Endothelial cell of umbilical vein (primary cell): ENCODE measurements around the gene USP4. TPM values are rescaled to one million over a fixed set of nuclear protein-coding genes. Genes with fewer than 3 reads are reported as not detected.

Experiments used
- BruUV-seq: library from RNA; stranded (reverse); fragments of 400-500 nt; replicated peaks from 2 replicates; lab custom pipeline; 2021; lab: Mats Ljungman, UMichigan
- CTCF ChIA-PET: fragments of 300-600, 350-600 bp; sonication (Branson Sonifier 250); formaldehyde crosslinking; loops from one replicate; lab custom pipeline; 2021; ENCODE audit warnings: antibody characterized with exemption, inconsistent platforms; lab: Charles Lee
- POLR2A ChIA-PET: fragments of 300-600, 350-600 bp; sonication (Branson Sonifier 250); formaldehyde crosslinking; loops from one replicate; lab custom pipeline; 2021; ENCODE audit warnings: antibody characterized with exemption, inconsistent platforms; lab: Charles Lee
- DNase-seq: peaks from one replicate; pipeline ENCODE4 v3.0.0-alpha.2; 2011; ENCODE audit warnings: low read depth, low spot score
- FAIRE-seq: peaks from 2 replicates; lab custom pipeline; 2011; peaks lifted over from hg19 to GRCh38; lab: Jason Lieb, UNC
- H2AFZ ChIP-seq: 2 replicates; pipeline ENCODE4 v1.6.0; 2012; ENCODE audit warnings: low read depth, low read length, control low read depth, inconsistent platforms
- H3K27ac ChIP-seq: 2 replicates; pipeline ENCODE4 v1.5.1; 2011; ENCODE audit warnings: low read depth, mild to moderate bottlenecking, control low read depth, low read length, moderate library complexity; ENCODE audit not compliant: insufficient read depth
- H3K27me3 ChIP-seq, 2 experiments: 2 replicates each; pipeline versions ENCODE4 v1.6.0 to v1.6.1; 2011; ENCODE audit warnings: low read length in 2 of 2, mixed read lengths in 1 of 2; ENCODE audit not compliant: control insufficient read depth in 2 of 2, insufficient read depth in 2 of 2
- H3K36me3 ChIP-seq, 2 experiments: 2 replicates in 1 of 2; 3 replicates in 1 of 2; pipeline ENCODE4 v1.5.1; 2011; ENCODE audit warnings: low read length in 2 of 2, mild to moderate bottlenecking in 1 of 2, moderate library complexity in 1 of 2; ENCODE audit not compliant: control insufficient read depth in 2 of 2, insufficient read depth in 2 of 2; ENCODE audit errors: extremely low read depth in 1 of 2
- H3K4me1 ChIP-seq: 3 replicates; pipeline ENCODE4 v1.5.1; 2011; ENCODE audit warnings: mild to moderate bottlenecking, low read length; ENCODE audit not compliant: control insufficient read depth, insufficient read depth; ENCODE audit errors: extremely low read depth
- H3K4me2 ChIP-seq: 2 replicates; pipeline ENCODE4 v1.6.1; 2011; ENCODE audit warnings: low read length, control low read depth, mixed read lengths; ENCODE audit not compliant: insufficient read depth
- H3K4me3 ChIP-seq, 3 experiments: fragments of 200-600 bp in 1 of 3; sonication (generic), shearing (Covaris generic) in 1 of 3; replicated peaks in 1 of 3; 2 replicates each; pipeline ENCODE4 v1.5.1; 2011 to 2016; ENCODE audit warnings: control low read depth in 3 of 3, low read length in 3 of 3, mild to moderate bottlenecking in 2 of 3, inconsistent platforms in 1 of 3, low read depth in 1 of 3, moderate library complexity in 1 of 3; ENCODE audit not compliant: insufficient read depth in 1 of 3
- H3K79me2 ChIP-seq: 2 replicates; pipeline ENCODE4 v1.6.0; 2012; ENCODE audit warnings: low read length, inconsistent platforms; ENCODE audit not compliant: control insufficient read depth, insufficient read depth
- H3K9ac ChIP-seq: replicated peaks from 2 replicates; pipeline ENCODE3; 2011; ENCODE audit warnings: low read length, control low read depth; ENCODE audit not compliant: insufficient read depth; ENCODE audit errors: extremely low read depth
- H3K9me1 ChIP-seq: replicated peaks from 3 replicates; pipeline ENCODE4 v1.6.0; 2011; ENCODE audit warnings: mild to moderate bottlenecking, low read length; ENCODE audit not compliant: control insufficient read depth, insufficient read depth; ENCODE audit errors: extremely low read depth
- H3K9me3 ChIP-seq: replicated peaks from 2 replicates; pipeline ENCODE4 v1.5.1; 2012; ENCODE audit warnings: low read length, inconsistent platforms; ENCODE audit not compliant: control insufficient read depth, insufficient read depth
- H4K20me1 ChIP-seq: replicated peaks from 2 replicates; pipeline ENCODE3; 2011; ENCODE audit warnings: mild to moderate bottlenecking, low read length; ENCODE audit not compliant: control insufficient read depth, insufficient read depth; ENCODE audit errors: extremely low read depth
- EZH2 ChIP-seq: IDR thresholded peaks from 2 replicates; pipeline ENCODE4 v1.6.1; 2012; ENCODE audit warnings: borderline replicate concordance, low read depth, mild to moderate bottlenecking, moderate library complexity, low read length, inconsistent platforms; ENCODE audit not compliant: severe bottlenecking
- FOS ChIP-seq: IDR thresholded peaks from 2 replicates; pipeline ENCODE4 v1.6.1; 2011; ENCODE audit warnings: mild to moderate bottlenecking, low read length, moderate library complexity, borderline replicate concordance; ENCODE audit not compliant: insufficient read depth
- GATA2 ChIP-seq: IDR thresholded peaks from 2 replicates; pipeline ENCODE4 v1.7.0; 2011; ENCODE audit warnings: low read depth, mild to moderate bottlenecking, moderate library complexity, mixed read lengths, low read length; ENCODE audit not compliant: insufficient read length, insufficient read depth
- JUN ChIP-seq: IDR thresholded peaks from 2 replicates; pipeline ENCODE4 v1.6.1; 2011; ENCODE audit warnings: borderline replicate concordance, low read depth; ENCODE audit not compliant: insufficient read length, insufficient read depth
- MYC ChIP-seq: IDR thresholded peaks from one replicate; pipeline ENCODE4 v1.6.1; 2011; ENCODE audit warnings: mild to moderate bottlenecking, low read depth, low read length
- POLR2A ChIP-seq: IDR thresholded peaks from 2 replicates; pipeline ENCODE4 v1.6.1; 2012; ENCODE audit warnings: low read depth, mild to moderate bottlenecking, control low read depth, low read length
- POLR2AphosphoS5 ChIP-seq: IDR thresholded peaks from 2 replicates; pipeline ENCODE4 v1.6.1; 2012; ENCODE audit warnings: low read depth, mild to moderate bottlenecking, control low read depth, low read length, moderate library complexity; ENCODE audit not compliant: insufficient read depth
- dilution Hi-C: fragments of 300-500 bp; cut with MboI; formaldehyde crosslinking; loops from one replicate; pipeline ENCODE4 v1.15.0; 2019; ENCODE audit warnings: low sequenced_read_pairs; ENCODE audit not compliant: extremely low pct_ligation_motif_present
- intact Hi-C: fragments of 100-400 bp; cut with micrococcal nuclease; formaldehyde crosslinking; loops from one replicate; pipeline ENCODE4 v1.10.0; 2022
- polyA plus RNA-seq, 4 experiments: library from polyadenylated mRNA; depleted of rRNA in 3 of 4; stranded (reverse) in 3 of 4; unstranded in 1 of 4; fragments of >200 nt; gene quantifications; 2 replicates each; pipeline versions ENCODE4 v1.2.1 to v1.2.3, GENCODE V29; 2011 to 2012; ENCODE audit warnings: missing spikeins in 1 of 4
- total RNA-seq: library from RNA; stranded (reverse); gene quantifications from 2 replicates; pipeline ENCODE4 v1.2.3, GENCODE V29; 2021
- TF ChIP-seq, protein P1 (sequence below): IDR thresholded peaks from 2 replicates; pipeline ENCODE4 v1.6.1; 2011; ENCODE audit not compliant: insufficient read depth, insufficient read length
- TF ChIP-seq, protein P2 (sequence below), 2 donors: IDR thresholded peaks; 1 replicate in 1 of 2; 2 replicates in 1 of 2; pipeline ENCODE4 v1.5.1; 2011; ENCODE audit warnings: low read length in 2 of 2, mild to moderate bottlenecking in 2 of 2, moderate library complexity in 2 of 2, control low read depth in 1 of 2, inconsistent platforms in 1 of 2, low read depth in 1 of 2; ENCODE audit not compliant: insufficient read depth in 1 of 2; ENCODE audit errors: extremely low read depth in 1 of 2

Gene USP4
- total and polyA plus RNA-seq, 2 donors (not counting 3 experiments of a cell fraction or from before 2014, with no cell fraction given) = 39.1 to 61.3 TPM

DNA sequence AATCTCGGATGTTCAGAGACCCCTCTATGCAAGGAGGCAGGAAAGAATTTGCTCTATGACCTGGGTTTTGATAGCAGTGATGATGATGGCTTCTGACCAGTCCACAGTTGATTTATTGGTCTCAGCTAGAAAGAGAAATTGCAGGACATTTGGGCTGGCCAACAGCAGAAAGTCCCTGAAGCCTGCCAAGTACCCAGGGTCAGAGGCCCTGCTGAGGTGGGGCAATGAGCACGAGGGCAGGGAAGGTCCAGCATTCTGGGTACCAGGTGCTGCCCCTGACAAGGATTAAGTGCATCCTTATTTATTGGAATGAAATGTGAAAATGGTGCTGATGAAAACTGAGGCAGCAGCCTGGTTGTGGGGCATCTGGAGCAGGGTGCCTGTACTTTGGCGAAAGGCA is 82.7 kb downstream of the USP4 start:
- TF ChIP-seq FOS = no peak
- Histone ChIP-seq H3K9me3 (no peaks in the 10 kb centered on the region), H3K9me1 (no peaks in the 10 kb centered on the region), H2AFZ (no peak overlapping the region), H3K79me2 (no peaks in the 10 kb centered on the region), H3K9ac (no peak overlapping the region), H3K4me2 (no peak overlapping the region), H3K4me1 (no peaks in the 10 kb centered on the region), H3K4me3 (no peak overlapping the region), H3K27ac (no peak overlapping the region), H3K36me3 (no peaks in the 10 kb centered on the region), H3K27me3 (no peaks in the 10 kb centered on the region), H4K20me1 (no peaks in the 10 kb centered on the region)
- POLR2A ChIA-PET = no interaction called here
- BruUV-seq = no TSS peak
- intact Hi-C loops (no loop called here), dilution Hi-C loops (no loop called here)
- CTCF ChIA-PET = no interaction called here
- DNase-seq (no peak), FAIRE-seq (no peak)

DNA sequence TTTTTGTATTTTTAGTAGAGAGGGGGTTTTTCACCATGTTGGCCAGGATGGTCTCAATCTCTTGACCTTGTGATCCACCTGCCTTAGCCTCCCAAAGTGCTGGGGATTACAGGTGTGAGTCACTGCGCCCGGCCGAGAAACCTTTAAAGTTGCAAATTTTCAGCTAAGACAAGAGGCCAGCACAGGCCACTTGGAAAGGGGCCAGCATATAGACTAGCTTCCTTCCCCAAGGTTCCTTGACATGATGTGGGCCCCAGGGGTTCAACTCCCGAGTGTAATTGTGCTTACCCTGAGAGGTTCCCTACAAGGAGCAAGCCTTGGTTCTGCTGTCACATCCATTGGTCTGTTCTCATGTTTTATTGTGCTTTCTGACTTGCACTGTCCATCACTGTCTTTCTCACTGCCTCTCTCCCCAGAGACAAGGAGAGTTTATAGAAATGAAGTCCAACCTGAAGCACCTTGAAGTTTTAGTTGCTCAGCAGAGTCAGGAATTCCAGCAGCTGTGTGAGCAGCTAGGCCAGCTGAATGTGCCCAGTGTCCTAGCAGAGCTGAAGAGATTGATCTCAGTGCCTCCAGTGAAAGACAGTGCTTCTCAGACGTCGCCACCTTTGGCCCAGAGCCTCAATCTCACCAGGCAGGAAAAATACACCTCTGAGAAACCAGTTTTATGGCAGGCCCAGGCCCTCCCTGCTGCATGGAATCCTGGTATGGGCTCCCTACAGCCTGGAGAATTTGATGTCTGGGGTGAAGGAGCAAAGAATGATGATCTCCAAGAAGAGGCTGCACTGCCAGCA is 83.9 kb downstream of the USP4 start:
- Histone ChIP-seq H3K4me3 (no peak overlapping the region), H3K27me3 (no peaks in the 10 kb centered on the region), H3K9me1 (no peaks in the 10 kb centered on the region), H3K27ac (no peak overlapping the region), H3K4me2 (no peak overlapping the region), H3K9ac (no peak overlapping the region), H4K20me1 (no peaks in the 10 kb centered on the region), H3K4me1 (no peaks in the 10 kb centered on the region), H3K79me2 (no peaks in the 10 kb centered on the region), H3K36me3 (no peaks in the 10 kb centered on the region), H2AFZ (no peak overlapping the region), H3K9me3 (no peaks in the 10 kb centered on the region)
- BruUV-seq = no TSS peak
- TF ChIP-seq, protein P1, sequence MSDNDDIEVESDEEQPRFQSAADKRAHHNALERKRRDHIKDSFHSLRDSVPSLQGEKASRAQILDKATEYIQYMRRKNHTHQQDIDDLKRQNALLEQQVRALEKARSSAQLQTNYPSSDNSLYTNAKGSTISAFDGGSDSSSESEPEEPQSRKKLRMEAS = no peak
- TF ChIP-seq MYC (no peak), FOS (no peak), GATA2 (no peak), POLR2AphosphoS5 (no peak), POLR2A (no peak), EZH2 (no peak), JUN (no peak)
- TF ChIP-seq, protein P2, sequence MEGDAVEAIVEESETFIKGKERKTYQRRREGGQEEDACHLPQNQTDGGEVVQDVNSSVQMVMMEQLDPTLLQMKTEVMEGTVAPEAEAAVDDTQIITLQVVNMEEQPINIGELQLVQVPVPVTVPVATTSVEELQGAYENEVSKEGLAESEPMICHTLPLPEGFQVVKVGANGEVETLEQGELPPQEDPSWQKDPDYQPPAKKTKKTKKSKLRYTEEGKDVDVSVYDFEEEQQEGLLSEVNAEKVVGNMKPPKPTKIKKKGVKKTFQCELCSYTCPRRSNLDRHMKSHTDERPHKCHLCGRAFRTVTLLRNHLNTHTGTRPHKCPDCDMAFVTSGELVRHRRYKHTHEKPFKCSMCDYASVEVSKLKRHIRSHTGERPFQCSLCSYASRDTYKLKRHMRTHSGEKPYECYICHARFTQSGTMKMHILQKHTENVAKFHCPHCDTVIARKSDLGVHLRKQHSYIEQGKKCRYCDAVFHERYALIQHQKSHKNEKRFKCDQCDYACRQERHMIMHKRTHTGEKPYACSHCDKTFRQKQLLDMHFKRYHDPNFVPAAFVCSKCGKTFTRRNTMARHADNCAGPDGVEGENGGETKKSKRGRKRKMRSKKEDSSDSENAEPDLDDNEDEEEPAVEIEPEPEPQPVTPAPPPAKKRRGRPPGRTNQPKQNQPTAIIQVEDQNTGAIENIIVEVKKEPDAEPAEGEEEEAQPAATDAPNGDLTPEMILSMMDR (IDR thresholded peaks at IDR 0.05; ENCODE audit: extremely low read depth in 1 of 2, insufficient read depth in 1 of 2, low read depth in 1 of 2, low read length in 2 of 2) = no peak
- FAIRE-seq (no peak), DNase-seq (no peak)
- dilution Hi-C loops (no loop called here), intact Hi-C loops (no loop called here)
- POLR2A ChIA-PET = no interaction called here
- CTCF ChIA-PET = interaction anchor here (1.4 kb wide), 1 partner anchor 84 kb away, joined by 7 read pairs; the partner anchor contains the start of gene KLHDC8B
